K562 (cell line): Measurements from ENCODE around the gene KCNH2. TPM values are rescaled to one million over a fixed set of nuclear protein-coding genes. Genes with fewer than 3 reads are reported as not detected.

Source experiments
- ATAC-seq: fragments of 200-7000 bp; cut with Tn5 transposase; 3 replicates; pipeline ENCODE4 v1.9.1; 2020; ENCODE audit warnings: moderate library complexity
- BruUV-seq: library from RNA; stranded (reverse); fragments of 400-500 nt; replicated peaks from 2 replicates; lab custom pipeline; 2021; lab: Mats Ljungman, UMichigan
- CTCF ChIA-PET: fragments of 300-600 bp; formaldehyde crosslinking; extraction: SDS; loops from one replicate; lab custom pipeline; 2021; ENCODE audit warnings: low intra/inter-chr PET ratio; lab: Yijun Ruan, JAX
- POLR2A ChIA-PET: fragments of 300-600, 350-650 bp; sonication (Branson Sonifier 250); formaldehyde crosslinking; extraction: SDS; loops from one replicate; lab custom pipeline; 2021; ENCODE audit warnings: antibody characterized with exemption, inconsistent platforms; lab: Yijun Ruan, JAX
- DNase-seq, 4 experiments: peaks; one replicate each; pipeline versions ENCODE4 v3.0.0 to v3.0.0-alpha.2; 2011 to 2018; ENCODE audit warnings: low spot score in 3 of 4, mixed read lengths in 3 of 4; ENCODE audit errors: extremely low read depth in 1 of 4
- FAIRE-seq: peaks from 2 replicates; lab custom pipeline; 2011; peaks lifted over from hg19 to GRCh38; lab: Jason Lieb, UNC
- H2AFZ ChIP-seq: 2 replicates; pipeline ENCODE4 v1.6.0; 2011; ENCODE audit warnings: low read depth, low read length, control low read depth, inconsistent platforms
- H3K27ac ChIP-seq: fragments of 200-600 bp; 3 replicates; pipeline ENCODE4 v1.8.0; 2011; ENCODE audit warnings: low read depth, mild to moderate bottlenecking, control low read depth, inconsistent platforms, low read length, moderate library complexity, mixed read lengths; ENCODE audit errors: extremely low read depth
- H3K27me3 ChIP-seq, 2 experiments: fragments of 300-600 bp in 1 of 2; 2 replicates in 1 of 2; 3 replicates in 1 of 2; pipeline versions ENCODE4 v1.6.0 to v1.8.0; 2011; ENCODE audit warnings: inconsistent platforms in 2 of 2, low read length in 2 of 2, mild to moderate bottlenecking in 1 of 2, mixed read lengths in 1 of 2, moderate library complexity in 1 of 2; ENCODE audit not compliant: control insufficient read depth in 2 of 2, insufficient read depth in 2 of 2
- H3K36me3 ChIP-seq: fragments of 300-600 bp; 3 replicates; pipeline ENCODE4 v1.8.0; 2011; ENCODE audit warnings: mild to moderate bottlenecking, low read length, inconsistent platforms; ENCODE audit not compliant: control insufficient read depth, insufficient read depth
- H3K4me1 ChIP-seq, 2 experiments: fragments of 200-600 bp in 1 of 2; replicated peaks in 1 of 2; 2 replicates in 1 of 2; 3 replicates in 1 of 2; pipeline versions ENCODE4 v1.5.1 to v1.8.0; 2011; ENCODE audit warnings: inconsistent platforms in 2 of 2, low read length in 2 of 2, mild to moderate bottlenecking in 1 of 2, mixed read lengths in 1 of 2, moderate library complexity in 1 of 2; ENCODE audit not compliant: control insufficient read depth in 2 of 2, insufficient read depth in 2 of 2
- H3K4me2 ChIP-seq: 2 replicates; pipeline ENCODE4 v1.6.1; 2011; ENCODE audit warnings: low read length, control low read depth, inconsistent platforms, mixed read lengths; ENCODE audit not compliant: insufficient read depth
- H3K4me3 ChIP-seq: fragments of 200-600 bp; sonication (generic), shearing (Covaris generic); 2 replicates; pipeline ENCODE4 v1.5.1; 2016; ENCODE audit warnings: control low read depth, inconsistent platforms
- H3K79me2 ChIP-seq: fragments of 200-600 bp; 3 replicates; pipeline ENCODE4 v1.8.0; 2011; ENCODE audit warnings: low read length, inconsistent platforms; ENCODE audit not compliant: control insufficient read depth, insufficient read depth
- H3K9ac ChIP-seq, 2 experiments: 2 replicates each; pipeline versions ENCODE4 v1.6.0 to v1.6.1; 2011; ENCODE audit warnings: low read depth in 2 of 2, low read length in 2 of 2, control low read depth in 1 of 2, inconsistent platforms in 1 of 2, mild to moderate bottlenecking in 1 of 2, mixed read lengths in 1 of 2; ENCODE audit not compliant: insufficient read depth in 1 of 2
- H3K9me1 ChIP-seq: one replicate; pipeline ENCODE4 v1.6.0; 2011; ENCODE audit warnings: inconsistent platforms, mild to moderate bottlenecking, low read length, moderate library complexity; ENCODE audit not compliant: control insufficient read depth, insufficient read depth
- H3K9me3 ChIP-seq: replicated peaks from 2 replicates; pipeline ENCODE4 v1.5.1; 2011; ENCODE audit warnings: low read depth, low read length, inconsistent platforms; ENCODE audit not compliant: control insufficient read depth, insufficient read depth
- H4K20me1 ChIP-seq: replicated peaks from 2 replicates; pipeline ENCODE4 v1.6.1; 2011; ENCODE audit warnings: low read length, inconsistent platforms, mixed read lengths; ENCODE audit not compliant: control insufficient read depth, insufficient read depth
- DEAF1 ChIP-seq: fragments of 450-650 bp; formaldehyde crosslinking; IDR thresholded peaks from 2 replicates; pipeline ENCODE4 v1.4.0; 2020; ENCODE audit warnings: mild to moderate bottlenecking, moderate library complexity
- KHSRP ChIP-seq: fragments of 450-650 bp; IDR thresholded peaks from 2 replicates; pipeline ENCODE4 v1.6.1; 2017
- SPI1 ChIP-seq: IDR thresholded peaks from 2 replicates; pipeline ENCODE4 v1.6.1; 2011; ENCODE audit warnings: low read depth, low read length, control low read depth, borderline replicate concordance
- USF1 ChIP-seq: sonication (generic); formaldehyde crosslinking; IDR thresholded peaks from 2 replicates; pipeline ENCODE4 v1.9.0; 2022; ENCODE audit warnings: mild to moderate bottlenecking, missing genetic modification reagents
- WGBS: fragments of 100-300 bp; shearing (Covaris generic); methylation state at CpG from one replicate; pipeline ENCODE4 v1.1.6; 2016; ENCODE audit warnings: low coverage, mixed read lengths; ENCODE audit not compliant: insufficient coverage; ENCODE audit errors: missing lambda C conversion rate; 5-methylcytosine and 5-hydroxymethylcytosine counted together
- in situ Hi-C: fragments of 300-500 bp; cut with MboI; formaldehyde crosslinking; loops from 4 replicates; pipeline ENCODE4 v1.15.0; 2018; ENCODE audit warnings: inconsistent platforms, mixed read lengths
- intact Hi-C: fragments of 100-400 bp; cut with micrococcal nuclease; formaldehyde crosslinking; loops from 2 replicates; pipeline ENCODE4 v1.14.2; 2022
- polyA plus RNA-seq, 8 experiments: library from polyadenylated mRNA; depleted of rRNA in 4 of 8; stranded (reverse) in 5 of 8; unstranded in 3 of 8; fragments of >200 nt; fragmentation: Nextera tagmentation in 2 of 8; fragmentation: Illumina TruSeq in 1 of 8; extraction: Ambion mirVana in 2 of 8; extraction: Trizol in 1 of 8; gene quantifications; 2 replicates each; pipeline versions ENCODE4 v1.2.1 to v1.2.3, GENCODE V29; 2011 to 2014; ENCODE audit warnings: inconsistent platforms in 1 of 8, missing spikeins in 1 of 8
- total RNA-seq, 7 experiments: library from RNA; depleted of rRNA in 6 of 7; stranded (reverse); fragments of >200 nt in 6 of 7; fragmentation: Illumina TruSeq in 2 of 7; extraction: Trizol in 2 of 7; gene quantifications; 2 replicates each; pipeline versions ENCODE4 v1.2.1 to v1.2.3, GENCODE V29; 2011 to 2021; ENCODE audit warnings: low replicate concordance in 1 of 7

Gene KCNH2
- total and polyA plus RNA-seq, 9 of the 15 experiments (the other 6 are each of a cell fraction or from before 2014, with no cell fraction given) = 18.1 to 368 (median 218) TPM

- TF ChIP-seq DEAF1 (no peak), SPI1 (no peak)
Observed at GRCh38 chr7:150942001-150942590, 36.0 kb downstream of the KCNH2 start (continued).

- ATAC-seq = no peak
- Histone ChIP-seq H3K36me3 (peaks cover 27% of the 10 kb centered on the region), H3K4me3 (no peak overlapping the region), H3K27ac (no peak overlapping the region), H3K9me1 (no peaks in the 10 kb centered on the region), H3K9ac (peak overlapping the region in 1 of 2 experiments; percentile 54; a peak in 2 of 4 replicates), H3K4me2 (no peak overlapping the region), H3K27me3 (no peaks in the 10 kb centered on the region), H2AFZ (peak overlapping the region; percentile 22; the same call in 1 of the 2 replicates), H4K20me1 (peaks cover 8% of the 10 kb centered on the region; the same call in 1 of the 2 replicates), H3K79me2 (no peaks in the 10 kb centered on the region)
- POLR2A ChIA-PET = interaction anchor here (0.7 to 3.8 kb wide), 7 partner anchors 9 to 19 kb away, joined by 3 to 20 read pairs (median 5); no protein-coding TSS in a partner anchor
- in situ Hi-C loops (no loop called here), intact Hi-C loops (no loop called here)
- BruUV-seq = no TSS peak
- FAIRE-seq = no peak
- WGBS = 77% methylated on average over 15 of the region's 15 CpGs
- CTCF ChIA-PET = no interaction called here
- DNase-seq = no peak
- TF ChIP-seq KHSRP (no peak), USF1 (CRISPR knock-in tag) (peak; percentile 0; the same call in 1 of the 2 replicates)
- TF ChIP-seq, all 486 proteins: peak for 1
- Histone ChIP-seq H3K9me3 (no peaks in the 10 kb centered on the region), H3K4me1 (peaks cover 15 to 58% of the 10 kb centered on the region in 2 experiments; a peak in 4 of 5 replicates)
Observed at GRCh38 chr7:150941351-150942000, 36.6 kb downstream of the KCNH2 start.
